Measurements from ENCODE around the gene NR2F6.

NR2F6 gene

DNA sequence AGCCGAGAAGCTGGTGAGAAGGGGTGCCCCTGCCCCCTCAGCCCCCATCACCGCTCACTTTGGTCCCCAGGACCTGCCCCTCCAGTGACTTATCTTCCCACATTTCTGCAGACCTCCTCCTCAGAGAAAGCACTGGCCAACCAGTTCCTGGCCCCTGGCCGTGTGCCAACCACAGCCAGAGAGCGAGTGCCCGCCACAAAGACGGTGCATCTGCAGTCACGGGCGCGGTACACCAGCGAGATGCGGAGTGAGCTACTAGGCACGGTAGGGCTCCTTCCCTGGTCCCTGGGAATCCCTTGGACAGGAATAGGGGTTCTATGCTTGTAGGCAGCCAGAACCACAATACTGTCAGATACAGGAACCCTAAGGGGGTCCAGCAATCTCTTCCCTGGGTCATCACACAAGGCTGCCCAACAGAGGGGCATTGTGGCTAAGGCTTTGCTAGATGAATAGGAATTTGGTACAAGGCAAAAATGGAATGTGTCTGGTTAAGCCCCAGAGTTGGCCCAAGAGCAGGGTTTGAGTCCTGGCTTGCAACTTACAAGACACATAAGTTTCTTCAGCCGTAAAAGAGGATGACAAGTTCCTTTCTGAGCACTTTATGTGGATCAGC, 29.6 kb downstream of the NR2F6 start:
- peak overlapping the region; percentile 42; the same call in 1 of the 2 replicates for H2AFZ ChIP-seq (ENCODE audit: low read length)

DNA sequence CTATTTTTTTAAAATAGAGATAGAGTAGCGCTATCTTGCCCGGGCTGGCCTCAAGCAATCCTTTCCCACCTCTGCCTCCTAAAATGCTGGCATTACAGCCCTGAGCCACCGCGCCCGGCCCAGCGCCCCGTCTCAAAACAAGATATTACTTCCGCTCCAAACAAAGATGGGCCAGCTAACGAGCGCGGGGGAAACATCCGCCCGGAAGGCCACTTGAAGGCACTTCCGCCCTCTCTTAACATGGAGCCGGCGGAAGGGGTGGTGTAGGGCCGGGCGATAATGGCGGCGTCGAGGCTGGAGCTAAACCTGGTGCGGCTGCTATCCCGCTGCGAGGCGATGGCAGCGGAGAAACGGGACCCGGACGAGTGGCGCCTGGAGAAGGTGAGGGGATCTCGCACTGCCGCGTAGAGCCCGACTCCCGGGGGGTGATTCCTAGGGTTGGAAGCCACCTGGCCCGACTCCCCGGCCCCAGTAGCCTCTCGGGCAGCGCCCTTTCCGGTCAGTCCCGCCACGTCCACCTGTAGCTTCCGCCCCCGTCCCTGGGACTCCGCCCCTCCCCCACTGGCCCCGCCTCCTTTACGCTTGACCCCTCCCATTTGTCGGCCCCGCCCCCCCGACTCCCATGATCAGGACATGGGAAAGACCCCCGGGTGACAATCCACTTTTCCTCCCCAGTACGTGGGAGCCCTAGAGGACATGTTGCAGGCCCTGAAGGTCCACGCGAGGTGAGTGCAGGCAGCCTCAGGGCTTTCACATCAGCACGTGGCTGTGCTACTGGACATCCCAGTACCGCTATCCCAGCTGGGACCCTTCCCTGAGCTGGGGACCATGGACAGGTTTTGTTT, 30.4 kb downstream of the NR2F6 start, which contains the start of gene USE1:
Gene USE1, plus strand, starts transcription at position 231 of the 845 bp plus-strand sequence. Its CDS starts 49 bp downstream, at position 280.
- peak within 1 kb of the TSS; percentile 88 for H3K9ac ChIP-seq (ENCODE audit: low read depth, low read length, poor library complexity, severe bottlenecking)
- peaks cover 23% of the 10 kb centered on the region; the same call in 1 of the 2 replicates for H3K36me3 ChIP-seq (ENCODE audit: insufficient read depth, low read length)
- H3K4me1 ChIP-seq (ENCODE audit: insufficient read depth, low read length, poor library complexity, severe bottlenecking), result peaks cover 16% of the 10 kb centered on the region
- H3K9me2 ChIP-seq (replicated peaks; ENCODE audit: low read depth, low read length), result no peaks in the 10 kb centered on the region
- H3K27me3 ChIP-seq (ENCODE audit: insufficient read depth, low read length, poor library complexity, severe bottlenecking), result no peaks in the 10 kb centered on the region
- H3K4me2 ChIP-seq (ENCODE audit: low read depth, low read length, poor library complexity, severe bottlenecking), result peak within 1 kb of the TSS; percentile 97
- no peaks in the 10 kb centered on the region for H3K9me3 ChIP-seq (ENCODE audit: insufficient read depth, low read depth, low read length)
- peak within 1 kb of the TSS; percentile 81 for H3K4me3 ChIP-seq (ENCODE audit: low read length, poor library complexity, severe bottlenecking)
- H3K79me2 ChIP-seq (ENCODE audit: insufficient read depth, low read length), result peaks cover 9% of the 10 kb centered on the region; the same call in 1 of the 2 replicates
- H2AFZ ChIP-seq (ENCODE audit: low read length), result peak within 1 kb of the TSS; percentile 82
- TF ChIP-seq, protein P1, sequence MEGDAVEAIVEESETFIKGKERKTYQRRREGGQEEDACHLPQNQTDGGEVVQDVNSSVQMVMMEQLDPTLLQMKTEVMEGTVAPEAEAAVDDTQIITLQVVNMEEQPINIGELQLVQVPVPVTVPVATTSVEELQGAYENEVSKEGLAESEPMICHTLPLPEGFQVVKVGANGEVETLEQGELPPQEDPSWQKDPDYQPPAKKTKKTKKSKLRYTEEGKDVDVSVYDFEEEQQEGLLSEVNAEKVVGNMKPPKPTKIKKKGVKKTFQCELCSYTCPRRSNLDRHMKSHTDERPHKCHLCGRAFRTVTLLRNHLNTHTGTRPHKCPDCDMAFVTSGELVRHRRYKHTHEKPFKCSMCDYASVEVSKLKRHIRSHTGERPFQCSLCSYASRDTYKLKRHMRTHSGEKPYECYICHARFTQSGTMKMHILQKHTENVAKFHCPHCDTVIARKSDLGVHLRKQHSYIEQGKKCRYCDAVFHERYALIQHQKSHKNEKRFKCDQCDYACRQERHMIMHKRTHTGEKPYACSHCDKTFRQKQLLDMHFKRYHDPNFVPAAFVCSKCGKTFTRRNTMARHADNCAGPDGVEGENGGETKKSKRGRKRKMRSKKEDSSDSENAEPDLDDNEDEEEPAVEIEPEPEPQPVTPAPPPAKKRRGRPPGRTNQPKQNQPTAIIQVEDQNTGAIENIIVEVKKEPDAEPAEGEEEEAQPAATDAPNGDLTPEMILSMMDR (conservative IDR thresholded peaks at IDR 0.05; ENCODE audit: low read length), result no peak
- TF ChIP-seq EZH2phosphoT487 (IDR thresholded peaks at IDR 0.05; ENCODE audit: borderline replicate concordance), result no peak
- H4K20me1 ChIP-seq (ENCODE audit: insufficient read depth, low read length, poor library complexity, severe bottlenecking), result no peaks in the 10 kb centered on the region
- no peaks in the 10 kb centered on the region for H3F3A ChIP-seq (ENCODE audit: low read depth)

More for the DNA sequence above, 29.6 kb downstream of the NR2F6 start:
- Histone ChIP-seq H3K79me2 (ENCODE audit: insufficient read depth, low read length) (peaks cover 9% of the 10 kb centered on the region; the same call in 1 of the 2 replicates), H3K9ac (ENCODE audit: low read depth, low read length, poor library complexity, severe bottlenecking) (peak overlapping the region; percentile 88), H3K9me2 (replicated peaks; ENCODE audit: low read depth, low read length) (no peaks in the 10 kb centered on the region), H4K20me1 (ENCODE audit: insufficient read depth, low read length, poor library complexity, severe bottlenecking) (no peaks in the 10 kb centered on the region), H3K9me3 (ENCODE audit: insufficient read depth, low read depth, low read length) (no peaks in the 10 kb centered on the region), H3F3A (ENCODE audit: low read depth) (no peaks in the 10 kb centered on the region), H3K4me1 (ENCODE audit: insufficient read depth, low read length, poor library complexity, severe bottlenecking) (peaks cover 16% of the 10 kb centered on the region), H3K27me3 (ENCODE audit: insufficient read depth, low read length, poor library complexity, severe bottlenecking) (no peaks in the 10 kb centered on the region), H3K36me3 (ENCODE audit: insufficient read depth, low read length) (peaks cover 16% of the 10 kb centered on the region; the same call in 1 of the 2 replicates), H3K4me3 (ENCODE audit: low read length, poor library complexity, severe bottlenecking) (peak overlapping the region; percentile 81), H3K4me2 (ENCODE audit: low read depth, low read length, poor library complexity, severe bottlenecking) (peak overlapping the region; percentile 97)
- TF ChIP-seq, protein P1 (conservative IDR thresholded peaks at IDR 0.05; ENCODE audit: low read length), result no peak
- no peak for TF ChIP-seq EZH2phosphoT487 (IDR thresholded peaks at IDR 0.05; ENCODE audit: borderline replicate concordance)

DNA sequence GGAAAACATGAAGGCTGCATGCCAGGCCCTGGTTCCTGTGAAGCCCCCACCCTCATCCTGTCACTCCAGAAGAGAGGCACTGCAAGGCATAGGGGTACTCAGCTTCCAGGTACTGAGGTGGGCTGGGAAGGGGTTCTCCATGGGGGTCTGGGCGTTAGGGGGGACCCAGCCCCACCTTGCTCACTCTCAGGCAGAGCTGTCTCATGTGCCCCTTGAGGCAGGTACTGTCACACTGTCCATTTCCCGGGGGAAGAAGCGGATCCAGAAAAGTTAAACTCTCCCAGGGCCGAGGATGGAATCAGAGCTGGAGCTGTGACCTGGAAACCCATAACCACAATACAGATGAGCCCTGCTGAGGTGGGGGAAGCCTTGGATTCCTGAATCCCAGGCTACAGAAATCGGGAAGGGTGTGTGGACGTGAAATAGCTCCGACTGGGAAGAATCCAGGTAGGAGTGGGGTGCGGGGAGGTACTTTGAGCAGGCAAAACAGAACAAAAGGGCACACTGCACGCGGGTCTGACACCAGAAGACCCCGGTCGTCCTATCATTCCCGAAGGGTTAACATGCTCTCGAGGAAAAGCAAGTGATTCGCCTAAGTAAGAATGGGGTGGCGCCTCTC, 31.1 kb downstream of the NR2F6 start:
- no peaks in the 10 kb centered on the region for H3K9me2 ChIP-seq (replicated peaks; ENCODE audit: low read depth, low read length)
- H2AFZ ChIP-seq (ENCODE audit: low read length), result no peak overlapping the region
- no peaks in the 10 kb centered on the region for H3K27me3 ChIP-seq (ENCODE audit: insufficient read depth, low read length, poor library complexity, severe bottlenecking)
- H3K79me2 ChIP-seq (ENCODE audit: insufficient read depth, low read length), result peaks cover 9% of the 10 kb centered on the region; the same call in 1 of the 2 replicates
- peak overlapping the region; percentile 81 for H3K4me3 ChIP-seq (ENCODE audit: low read length, poor library complexity, severe bottlenecking)
- peak overlapping the region; percentile 97 for H3K4me2 ChIP-seq (ENCODE audit: low read depth, low read length, poor library complexity, severe bottlenecking)
- H3K9ac ChIP-seq (ENCODE audit: low read depth, low read length, poor library complexity, severe bottlenecking), result peak overlapping the region; percentile 88
- H3F3A ChIP-seq (ENCODE audit: low read depth), result no peaks in the 10 kb centered on the region
- peaks cover 16% of the 10 kb centered on the region for H3K4me1 ChIP-seq (ENCODE audit: insufficient read depth, low read length, poor library complexity, severe bottlenecking)
- TF ChIP-seq, protein P1 (conservative IDR thresholded peaks at IDR 0.05; ENCODE audit: low read length), result no peak
- H3K36me3 ChIP-seq (ENCODE audit: insufficient read depth, low read length), result peaks cover 25% of the 10 kb centered on the region; the same call in 1 of the 2 replicates
- H3K9me3 ChIP-seq (ENCODE audit: insufficient read depth, low read depth, low read length), result no peaks in the 10 kb centered on the region
- H4K20me1 ChIP-seq (ENCODE audit: insufficient read depth, low read length, poor library complexity, severe bottlenecking), result no peaks in the 10 kb centered on the region
